Measurements from ENCODE around the gene ARHGAP26.

The ARHGAP26 gene

GRCh38 chr5:143204474-143205246, 434.5 kb downstream of the ARHGAP26 start:
- no peak for DNase-seq (ENCODE audit: low read depth in 2 of 2)

GRCh38 chr5:143205386-143205785, 435.2 kb downstream of the ARHGAP26 start:
- DNase-seq (ENCODE audit: low read depth in 2 of 2), result no peak

GRCh38 chr5:143205883-143206195, 435.7 kb downstream of the ARHGAP26 start:
- no peak for DNase-seq (ENCODE audit: low read depth in 2 of 2)

- DNase-seq (ENCODE audit: low read depth in 2 of 2), result no peak
Observed at GRCh38 chr5:143206196-143207053, 436.2 kb downstream of the ARHGAP26 start.

GRCh38 chr5:143207058-143207457, 436.9 kb downstream of the ARHGAP26 start:
- DNase-seq (ENCODE audit: low read depth in 2 of 2), result no peak

- no peak for DNase-seq (ENCODE audit: low read depth in 2 of 2)
Observed at GRCh38 chr5:143207563-143208364, 437.6 kb downstream of the ARHGAP26 start.

- DNase-seq (ENCODE audit: low read depth in 2 of 2), result no peak
Observed at GRCh38 chr5:143208365-143208641, 438.1 kb downstream of the ARHGAP26 start.

GRCh38 chr5:143208781-143209510, 438.8 kb downstream of the ARHGAP26 start:
- no peak for DNase-seq (ENCODE audit: low read depth in 2 of 2)

- no peak for DNase-seq (ENCODE audit: low read depth in 2 of 2)
Observed at GRCh38 chr5:143209881-143210395, 439.8 kb downstream of the ARHGAP26 start.

- no peak for DNase-seq (ENCODE audit: low read depth in 2 of 2)
Observed at GRCh38 chr5:143210576-143210975, 440.4 kb downstream of the ARHGAP26 start.

GRCh38 chr5:143212261-143212660, 442.1 kb downstream of the ARHGAP26 start:
- no peak for DNase-seq (ENCODE audit: low read depth in 2 of 2)

GRCh38 chr5:143213231-143213850, 443.2 kb downstream of the ARHGAP26 start:
- no peak for DNase-seq (ENCODE audit: low read depth in 2 of 2)

GRCh38 chr5:143213851-143214363, 443.7 kb downstream of the ARHGAP26 start:
- DNase-seq (ENCODE audit: low read depth in 2 of 2), result no peak

- no peak for DNase-seq (ENCODE audit: low read depth in 2 of 2)
Observed at GRCh38 chr5:143214458-143214857, 444.3 kb downstream of the ARHGAP26 start.

- DNase-seq (ENCODE audit: low read depth in 2 of 2), result no peak
Observed at GRCh38 chr5:143214890-143215289, 444.7 kb downstream of the ARHGAP26 start.

GRCh38 chr5:143215690-143216089, 445.5 kb downstream of the ARHGAP26 start:
- DNase-seq (ENCODE audit: low read depth in 2 of 2), result no peak

- no peak for DNase-seq (ENCODE audit: low read depth in 2 of 2)
Observed at GRCh38 chr5:143216211-143216610, 446.0 kb downstream of the ARHGAP26 start.

GRCh38 chr5:143217065-143217803, 447.1 kb downstream of the ARHGAP26 start:
- DNase-seq (ENCODE audit: low read depth in 2 of 2), result no peak

- no peak for DNase-seq (ENCODE audit: low read depth in 2 of 2)
Observed at GRCh38 chr5:143217804-143218160, 447.6 kb downstream of the ARHGAP26 start.

GRCh38 chr5:143218517-143219170, 448.5 kb downstream of the ARHGAP26 start:
- DNase-seq (ENCODE audit: low read depth in 2 of 2), result no peak

Data from stimulated activated CD4-positive, alpha-beta T cell treated with anti-CD3 and anti-CD28 coated beads, Interleukin-1b, Interleukin-23, amount 100 ng/mL, for 4 hours (primary cell).